Ecto neural progenitor cell (in vitro differentiated cells): Measurements from ENCODE around the gene NAXE.
"Not testable (repeated sequence)": the region's sequence is repeated elsewhere in the genome, so short reads cannot be mapped to it uniquely, and the experiment has no call there.

ENCODE experiments used
- DNase-seq: peaks from one replicate; pipeline ENCODE4 v3.0.0-alpha.2; 2018; ENCODE audit warnings: low spot score

The NAXE gene

GRCh38 chr1:156593661-156593989, 2.0 kb downstream of the NAXE start:
- DNase-seq = no peak

GRCh38 chr1:156594190-156594589, 2.6 kb downstream of the NAXE start:
- DNase-seq = no peak

- DNase-seq = no peak
These were observed 3.4 kb downstream of the NAXE start for GRCh38 chr1:156595016-156595415.

GRCh38 chr1:156596426-156596825, 4.8 kb downstream of the NAXE start:
- no peak for DNase-seq

GRCh38 chr1:156598125-156598524, 6.5 kb downstream of the NAXE start:
- DNase-seq = no peak

- DNase-seq = no peak
These were observed 7.3 kb downstream of the NAXE start for GRCh38 chr1:156598731-156599432.

GRCh38 chr1:156599811-156600210, 8.2 kb downstream of the NAXE start:
- no peak for DNase-seq

- no peak for DNase-seq
These were observed 9.2 kb downstream of the NAXE start for GRCh38 chr1:156600733-156601121.

- peak; percentile 87 for DNase-seq
These were observed 9.7 kb downstream of the NAXE start, which contains the start of gene GPATCH4 for GRCh38 chr1:156601122-156601830. GPATCH4 (minus strand) TSS chr1:156601479.

GRCh38 chr1:156601892-156602291, 10.3 kb downstream of the NAXE start:
- DNase-seq = no peak

GRCh38 chr1:156602557-156602993, 11.0 kb downstream of the NAXE start:
- DNase-seq = no peak

- not testable (repeated sequence) for DNase-seq
These were observed 15.8 kb downstream of the NAXE start for GRCh38 chr1:156607344-156607743.

GRCh38 chr1:156608036-156608674, 16.6 kb downstream of the NAXE start:
- DNase-seq = no peak

- no peak for DNase-seq
These were observed 17.4 kb downstream of the NAXE start for GRCh38 chr1:156608981-156609380.

GRCh38 chr1:156610072-156610471, 18.5 kb downstream of the NAXE start:
- not testable (repeated sequence) for DNase-seq

GRCh38 chr1:156612666-156613065, 21.1 kb downstream of the NAXE start:
- no peak for DNase-seq

- DNase-seq = no peak
These were observed 24.4 kb downstream of the NAXE start for GRCh38 chr1:156615946-156616345.

- DNase-seq = no peak
These were observed 24.9 kb downstream of the NAXE start for GRCh38 chr1:156616463-156616862.

GRCh38 chr1:156618853-156619581, 27.4 kb downstream of the NAXE start, which contains the start of gene HAPLN2:
HAPLN2 (plus strand) TSS chr1:156619415; CDS start chr1:156623491, 4,076 bp downstream.
- peak; percentile 58 for DNase-seq

GRCh38 chr1:156619582-156619955, 28.0 kb downstream of the NAXE start:
- no peak for DNase-seq

GRCh38 chr1:156622581-156623297, 31.2 kb downstream of the NAXE start:
- DNase-seq = no peak
